Kidney epithelial cell (primary cell): ENCODE results near the gene ZNF726. TPM values are rescaled to one million over a fixed set of nuclear protein-coding genes. Genes with fewer than 3 reads are reported as not detected.
"Not testable (repeated sequence)": the region's sequence is repeated elsewhere in the genome, so short reads cannot be mapped to it uniquely, and the experiment has no call there.

Experiments
- DNase-seq: peaks from one replicate; pipeline ENCODE4 v3.0.0-alpha.2; 2010; ENCODE audit warnings: low read depth
- H3K27me3 ChIP-seq: 2 replicates; pipeline ENCODE4 v1.6.0; 2011; ENCODE audit warnings: low read length; ENCODE audit not compliant: control insufficient read depth, insufficient read depth
- H3K36me3 ChIP-seq: 2 replicates; pipeline ENCODE4 v1.5.1; 2011; ENCODE audit warnings: low read length; ENCODE audit not compliant: control insufficient read depth, insufficient read depth
- H3K4me3 ChIP-seq: 2 replicates; pipeline ENCODE4 v1.5.1; 2011; ENCODE audit warnings: low read depth, mild to moderate bottlenecking, control low read depth, low read length
- total RNA-seq: library from RNA; depleted of rRNA; stranded (reverse); fragments of >200 nt; gene quantifications from 2 replicates; pipeline ENCODE4 v1.2.3, GENCODE V29; 2015
- TF ChIP-seq, protein P1 (sequence below): IDR thresholded peaks from 2 replicates; pipeline ENCODE4 v1.5.1; 2011; ENCODE audit warnings: mild to moderate bottlenecking, moderate library complexity, low read length, control low read depth, inconsistent platforms; ENCODE audit not compliant: insufficient read depth, poor library complexity, severe bottlenecking

ZNF726 gene
- total RNA-seq, 1 donor from 2014 or later: 5.9 TPM

DNA sequence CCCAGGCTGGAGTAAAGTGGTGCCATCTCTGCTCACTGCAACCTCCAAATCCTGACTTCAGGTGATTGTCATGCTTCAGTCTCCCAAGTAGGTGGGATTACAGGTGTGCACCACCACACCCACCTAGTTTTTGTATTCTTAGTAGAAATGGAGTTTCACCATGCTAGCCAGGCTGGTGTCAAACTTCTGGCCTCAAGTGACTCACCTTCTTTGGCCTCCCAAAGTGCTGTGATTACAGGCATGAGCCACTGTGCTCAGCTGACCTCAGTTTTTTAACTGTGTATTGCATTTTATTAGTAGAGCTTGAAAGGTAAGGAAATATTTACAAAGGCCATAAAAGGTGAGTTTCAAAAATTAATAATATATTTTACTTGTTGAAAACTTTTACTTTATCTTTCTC is 2.3 kb downstream of the ZNF726 start:
- TF ChIP-seq, protein P1, sequence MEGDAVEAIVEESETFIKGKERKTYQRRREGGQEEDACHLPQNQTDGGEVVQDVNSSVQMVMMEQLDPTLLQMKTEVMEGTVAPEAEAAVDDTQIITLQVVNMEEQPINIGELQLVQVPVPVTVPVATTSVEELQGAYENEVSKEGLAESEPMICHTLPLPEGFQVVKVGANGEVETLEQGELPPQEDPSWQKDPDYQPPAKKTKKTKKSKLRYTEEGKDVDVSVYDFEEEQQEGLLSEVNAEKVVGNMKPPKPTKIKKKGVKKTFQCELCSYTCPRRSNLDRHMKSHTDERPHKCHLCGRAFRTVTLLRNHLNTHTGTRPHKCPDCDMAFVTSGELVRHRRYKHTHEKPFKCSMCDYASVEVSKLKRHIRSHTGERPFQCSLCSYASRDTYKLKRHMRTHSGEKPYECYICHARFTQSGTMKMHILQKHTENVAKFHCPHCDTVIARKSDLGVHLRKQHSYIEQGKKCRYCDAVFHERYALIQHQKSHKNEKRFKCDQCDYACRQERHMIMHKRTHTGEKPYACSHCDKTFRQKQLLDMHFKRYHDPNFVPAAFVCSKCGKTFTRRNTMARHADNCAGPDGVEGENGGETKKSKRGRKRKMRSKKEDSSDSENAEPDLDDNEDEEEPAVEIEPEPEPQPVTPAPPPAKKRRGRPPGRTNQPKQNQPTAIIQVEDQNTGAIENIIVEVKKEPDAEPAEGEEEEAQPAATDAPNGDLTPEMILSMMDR: no peak
- Histone ChIP-seq H3K27me3 (no peaks in the 10 kb centered on the region), H3K36me3 (no peaks in the 10 kb centered on the region), H3K4me3 (no peak overlapping the region)
- no peak for DNase-seq

DNA sequence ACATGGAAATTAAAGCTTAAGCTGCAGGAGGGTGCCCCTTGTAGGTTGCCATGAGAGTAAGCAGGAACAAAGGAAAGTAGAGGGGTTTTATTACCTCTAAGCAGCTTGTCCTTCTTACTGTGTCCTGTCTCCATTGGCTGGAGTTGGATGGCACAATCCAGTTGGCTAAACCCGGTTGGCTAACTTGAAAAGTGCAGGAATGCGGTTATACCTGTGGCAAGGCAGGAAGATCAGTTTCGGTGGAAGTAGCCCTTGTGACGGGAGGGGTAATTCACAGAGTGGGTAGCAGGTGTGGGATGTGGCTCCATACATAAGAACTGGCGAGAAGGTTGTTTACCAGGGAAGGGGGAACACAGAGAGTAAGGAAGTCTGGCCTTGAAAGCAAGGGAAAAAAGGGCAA is 3.2 kb downstream of the ZNF726 start:
- DNase-seq: peak; percentile 2
- H3K27me3 ChIP-seq: no peaks in the 10 kb centered on the region
- no peak overlapping the region for H3K4me3 ChIP-seq

DNA sequence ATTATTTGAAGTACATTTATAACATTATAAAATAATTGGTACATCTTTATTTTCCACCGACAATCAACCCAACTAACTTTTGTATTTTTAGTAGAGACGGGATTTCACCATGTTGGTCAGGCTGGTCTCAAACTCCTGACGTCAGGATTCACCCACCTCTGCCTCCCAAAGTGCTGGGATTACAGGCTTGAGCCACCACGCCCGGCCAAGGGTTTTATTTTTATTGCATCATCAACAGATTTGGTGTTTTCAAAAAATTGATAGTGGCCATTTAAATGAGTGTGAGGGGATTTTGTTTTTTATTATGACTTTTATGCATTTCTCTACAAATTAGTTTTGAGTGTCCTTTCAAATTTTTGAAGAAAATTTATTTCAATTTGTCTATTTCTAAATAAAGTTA is 10.6 kb downstream of the ZNF726 start:
- Histone ChIP-seq H3K4me3 (no peak overlapping the region), H3K27me3 (no peaks in the 10 kb centered on the region), H3K36me3 (no peaks in the 10 kb centered on the region)
- TF ChIP-seq, protein P1: no peak
- no peak for DNase-seq

More for the DNA sequence above, 3.2 kb downstream of the ZNF726 start:
- no peaks in the 10 kb centered on the region for H3K36me3 ChIP-seq
- TF ChIP-seq, protein P1: no peak

DNA sequence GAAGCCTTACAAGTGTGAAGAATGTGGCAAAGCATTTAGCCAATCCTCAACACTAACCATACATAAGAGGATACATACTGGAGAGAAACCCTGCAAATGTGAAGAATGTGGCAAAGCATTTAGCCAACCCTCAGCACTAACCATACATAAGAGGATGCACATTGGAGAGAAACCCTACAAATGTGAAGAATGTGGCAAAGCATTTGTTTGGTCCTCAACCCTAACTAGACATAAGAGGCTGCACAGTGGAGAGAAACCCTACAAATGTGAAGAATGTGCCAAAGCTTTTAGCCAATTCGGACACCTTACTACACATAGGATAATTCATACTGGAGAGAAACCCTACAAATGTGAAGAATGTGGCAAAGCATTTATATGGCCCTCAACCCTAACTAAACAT is 18.2 kb downstream of the ZNF726 start:
- Histone ChIP-seq H3K27me3 (no peaks in the 10 kb centered on the region), H3K36me3 (no peaks in the 10 kb centered on the region), H3K4me3 (no peak overlapping the region)
- no peak for DNase-seq
- TF ChIP-seq, protein P1: no peak

DNA sequence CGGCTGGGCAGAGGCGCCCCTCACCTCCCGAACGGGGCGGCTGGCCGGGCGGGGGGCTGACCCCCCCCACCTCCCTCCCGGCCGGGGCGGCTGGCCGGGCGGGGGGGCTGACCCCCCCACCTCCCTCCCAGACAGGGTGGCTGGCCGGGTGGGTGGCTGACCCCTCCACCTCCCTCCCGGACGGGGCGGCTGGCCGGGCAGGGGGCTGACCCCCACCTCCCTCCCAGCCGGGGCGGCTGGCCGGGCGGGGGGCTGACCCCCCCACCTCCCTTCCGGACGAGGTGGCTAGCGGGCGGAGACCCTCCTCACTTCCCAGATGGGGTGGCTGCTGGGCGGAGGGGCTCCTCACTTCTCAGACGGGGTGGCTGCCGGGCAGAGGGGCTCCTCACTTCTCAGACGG is 22.3 kb downstream of the ZNF726 start:
- not testable (repeated sequence) for H3K36me3 ChIP-seq, H3K27me3 ChIP-seq, H3K4me3 ChIP-seq, DNase-seq

DNA sequence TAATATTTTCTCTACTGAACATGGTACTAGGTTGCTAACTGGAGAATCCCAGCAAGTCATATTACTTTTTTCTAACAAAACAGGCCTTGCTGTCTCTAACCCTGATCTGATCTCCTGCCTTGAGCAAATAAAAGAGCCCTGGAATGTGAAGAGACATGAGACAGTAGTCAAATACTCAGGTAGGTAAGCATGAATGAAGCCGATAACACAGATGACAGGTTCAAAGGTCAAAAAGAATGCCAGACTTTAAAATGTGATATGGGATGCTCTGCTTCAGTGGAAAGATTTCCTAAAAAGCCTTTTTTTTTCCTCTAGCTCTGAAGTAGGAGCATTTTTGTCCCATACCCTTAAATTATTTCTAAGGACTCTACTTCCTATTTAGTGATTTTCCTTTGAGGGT is 28.7 kb downstream of the ZNF726 start:
- H3K27me3 ChIP-seq: no peaks in the 10 kb centered on the region
- no peak for DNase-seq
- H3K4me3 ChIP-seq: no peak overlapping the region
- no peaks in the 10 kb centered on the region for H3K36me3 ChIP-seq
- TF ChIP-seq, protein P1: no peak

DNA sequence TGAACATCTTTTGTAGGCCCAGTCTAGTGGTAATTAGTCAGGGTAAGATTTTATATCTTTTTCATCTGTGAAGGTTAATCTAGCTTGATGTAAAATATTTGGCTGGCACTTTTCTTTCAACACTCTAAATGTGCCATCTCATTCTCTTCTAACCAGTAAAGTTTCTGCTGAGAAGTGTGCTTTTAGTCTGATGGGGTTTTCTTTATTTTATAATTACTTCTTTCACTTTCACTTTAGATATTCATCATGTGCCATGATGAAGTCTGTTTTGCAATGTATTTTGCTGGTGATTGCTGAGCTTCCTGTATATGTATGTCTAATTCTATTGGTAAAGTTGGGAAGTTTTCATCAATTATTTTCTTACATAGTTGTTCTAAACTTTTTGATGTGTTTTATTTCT is 31.9 kb downstream of the ZNF726 start:
- DNase-seq: no peak
- Histone ChIP-seq H3K27me3 (no peaks in the 10 kb centered on the region), H3K36me3 (no peaks in the 10 kb centered on the region), H3K4me3 (no peak overlapping the region)
- TF ChIP-seq, protein P1: no peak
